IPS-18a (cell line): ENCODE measurements around the gene TTF2.
A peak's percentile ranks its signal among the peaks of the same experiment; 100 is the strongest.

Source experiments
- H3K27ac ChIP-seq: one replicate; pipeline ENCODE4 v1.5.1; 2013; ENCODE audit warnings: low read length
- H3K27me3 ChIP-seq: one replicate; pipeline ENCODE4 v1.6.1; 2013; ENCODE audit warnings: mild to moderate bottlenecking, low read length; ENCODE audit not compliant: control insufficient read depth, insufficient read depth
- H3K36me3 ChIP-seq: one replicate; pipeline ENCODE4 v1.6.1; 2013; ENCODE audit warnings: low read depth, low read length; ENCODE audit not compliant: control insufficient read depth
- H3K4me1 ChIP-seq: one replicate; pipeline ENCODE4 v1.6.1; 2013; ENCODE audit warnings: low read depth, low read length; ENCODE audit not compliant: control insufficient read depth
- H3K4me3 ChIP-seq: one replicate; pipeline ENCODE4 v1.5.1; 2013; ENCODE audit warnings: low read length
- H3K9ac ChIP-seq: one replicate; pipeline ENCODE4 v1.6.1; 2013; ENCODE audit warnings: mild to moderate bottlenecking, low read length, moderate library complexity
- H3K9me3 ChIP-seq: one replicate; pipeline ENCODE4 v1.6.1; 2013; ENCODE audit warnings: low read depth, low read length; ENCODE audit not compliant: control insufficient read depth

The TTF2 gene

GRCh38 chr1:117059678-117060440, at the start of gene TTF2:
Gene TTF2, plus strand, starts transcription at chr1:117060326. Its CDS starts 21 bp downstream, at chr1:117060347.
- no peaks in the 10 kb centered on the region for H3K27me3 ChIP-seq
- H3K9ac ChIP-seq, result peak within 1 kb of the TSS; percentile 97
- peaks cover 22% of the 10 kb centered on the region for H3K36me3 ChIP-seq
- H3K9me3 ChIP-seq, result no peaks in the 10 kb centered on the region
- H3K4me3 ChIP-seq, result peak within 1 kb of the TSS; percentile 94
- H3K4me1 ChIP-seq, result peaks cover 10% of the 10 kb centered on the region
- H3K27ac ChIP-seq, result peak within 1 kb of the TSS; percentile 98

GRCh38 chr1:117011334-117011733, 48.8 kb upstream of the TTF2 start:
- Histone ChIP-seq H3K9ac (no peak overlapping the region), H3K27ac (no peak overlapping the region), H3K4me1 (peaks cover 6% of the 10 kb centered on the region), H3K27me3 (no peaks in the 10 kb centered on the region), H3K4me3 (no peak overlapping the region), H3K9me3 (no peaks in the 10 kb centered on the region), H3K36me3 (no peaks in the 10 kb centered on the region)

DNA sequence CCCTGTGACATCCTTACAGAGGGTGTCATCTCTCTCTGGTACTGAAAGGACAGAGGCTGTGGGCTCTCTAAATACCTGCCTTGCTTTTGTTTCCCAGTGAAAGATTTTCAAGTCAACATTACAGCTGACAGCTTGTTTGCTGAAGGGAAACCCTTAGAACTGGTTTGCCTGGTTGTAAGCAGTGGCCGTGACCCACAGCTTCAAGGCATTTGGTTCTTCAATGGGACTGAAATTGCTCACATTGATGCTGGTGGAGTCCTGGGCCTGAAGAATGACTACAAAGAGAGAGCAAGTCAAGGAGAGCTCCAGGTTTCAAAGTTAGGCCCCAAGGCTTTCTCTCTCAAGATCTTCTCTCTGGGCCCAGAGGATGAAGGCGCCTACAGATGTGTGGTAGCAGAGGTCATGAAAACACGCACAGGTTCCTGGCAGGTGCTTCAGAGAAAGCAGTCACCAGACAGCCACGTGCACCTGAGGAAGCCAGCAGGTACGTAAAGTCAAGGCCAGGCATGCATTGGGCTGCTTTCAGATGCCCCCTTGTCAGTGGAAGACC, 46.7 kb upstream of the TTF2 start:
- no peak overlapping the region for H3K9ac ChIP-seq

DNA sequence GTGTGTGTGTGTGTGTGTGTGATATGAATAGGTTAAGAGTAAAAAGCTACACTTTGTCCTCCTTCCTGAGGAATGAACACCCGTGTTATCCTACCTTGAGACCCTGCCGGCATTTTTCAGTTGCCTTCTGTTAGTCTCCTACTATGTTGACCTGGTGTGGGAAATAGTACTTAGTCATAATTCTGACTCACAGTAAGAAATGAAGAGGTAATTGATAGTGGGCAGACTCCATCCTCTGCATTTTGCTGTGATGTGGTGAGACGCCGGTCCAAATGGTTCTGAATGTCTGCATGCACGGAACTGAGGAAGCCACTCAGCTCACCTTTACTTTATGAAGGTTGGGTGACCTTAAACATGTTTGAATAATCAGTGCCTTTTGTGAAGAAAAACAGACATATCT, 45.9 kb upstream of the TTF2 start:
- peaks cover 6% of the 10 kb centered on the region for H3K4me1 ChIP-seq
- H3K9me3 ChIP-seq, result no peaks in the 10 kb centered on the region
- H3K9ac ChIP-seq, result no peak overlapping the region
- H3K27ac ChIP-seq, result no peak overlapping the region
- no peak overlapping the region for H3K4me3 ChIP-seq
- no peaks in the 10 kb centered on the region for H3K27me3 ChIP-seq
- no peaks in the 10 kb centered on the region for H3K36me3 ChIP-seq

More for the DNA sequence above, 46.7 kb upstream of the TTF2 start:
- Histone ChIP-seq H3K9me3 (no peaks in the 10 kb centered on the region), H3K27ac (no peak overlapping the region), H3K36me3 (no peaks in the 10 kb centered on the region), H3K4me1 (peaks cover 6% of the 10 kb centered on the region), H3K27me3 (no peaks in the 10 kb centered on the region), H3K4me3 (no peak overlapping the region)

DNA sequence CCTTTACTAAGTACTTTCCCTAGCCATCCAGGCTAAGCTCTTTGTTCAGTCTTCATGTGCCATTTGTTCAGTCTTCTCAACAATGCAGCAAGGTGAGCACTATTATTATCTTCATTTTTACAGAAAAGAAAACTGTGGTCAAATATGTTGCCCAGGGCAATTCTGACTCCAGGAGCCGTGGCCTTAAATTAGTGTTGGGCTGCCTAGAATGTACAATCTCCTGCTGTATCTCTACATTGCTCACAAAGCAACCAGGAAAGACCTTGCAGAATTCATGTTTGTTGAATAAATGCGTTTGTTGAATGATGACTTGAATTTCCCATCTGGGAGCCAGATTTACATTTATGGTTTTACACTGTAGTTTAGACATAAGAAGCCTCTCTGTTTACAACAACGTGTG, 44.4 kb upstream of the TTF2 start:
- Histone ChIP-seq H3K27me3 (no peaks in the 10 kb centered on the region), H3K36me3 (no peaks in the 10 kb centered on the region), H3K27ac (no peak overlapping the region), H3K4me3 (no peak overlapping the region), H3K4me1 (peaks cover 6% of the 10 kb centered on the region), H3K9ac (no peak overlapping the region), H3K9me3 (no peaks in the 10 kb centered on the region)

GRCh38 chr1:117017062-117017461, 43.1 kb upstream of the TTF2 start:
- H3K4me3 ChIP-seq, result no peak overlapping the region
- no peak overlapping the region for H3K9ac ChIP-seq
- no peak overlapping the region for H3K27ac ChIP-seq
- H3K27me3 ChIP-seq, result no peaks in the 10 kb centered on the region
- H3K4me1 ChIP-seq, result peaks cover 6% of the 10 kb centered on the region
- no peaks in the 10 kb centered on the region for H3K36me3 ChIP-seq
- no peaks in the 10 kb centered on the region for H3K9me3 ChIP-seq

- Histone ChIP-seq H3K4me3 (no peak overlapping the region), H3K36me3 (no peaks in the 10 kb centered on the region), H3K27me3 (no peaks in the 10 kb centered on the region), H3K4me1 (peaks cover 6% of the 10 kb centered on the region), H3K27ac (no peak overlapping the region), H3K9ac (no peak overlapping the region), H3K9me3 (no peaks in the 10 kb centered on the region)
Observed at GRCh38 chr1:117017648-117018047, 42.5 kb upstream of the TTF2 start.

GRCh38 chr1:117020526-117021156, 39.5 kb upstream of the TTF2 start:
- Histone ChIP-seq H3K4me3 (no peak overlapping the region), H3K9me3 (no peaks in the 10 kb centered on the region)

GRCh38 chr1:117022114-117022513, 38.0 kb upstream of the TTF2 start:
- H3K9ac ChIP-seq, result no peak overlapping the region
- no peaks in the 10 kb centered on the region for H3K36me3 ChIP-seq
- H3K27me3 ChIP-seq, result no peaks in the 10 kb centered on the region
- H3K9me3 ChIP-seq, result no peaks in the 10 kb centered on the region
- H3K4me1 ChIP-seq, result no peaks in the 10 kb centered on the region
- no peak overlapping the region for H3K4me3 ChIP-seq
- no peak overlapping the region for H3K27ac ChIP-seq

More at GRCh38 chr1:117020526-117021156, 39.5 kb upstream of the TTF2 start:
- Histone ChIP-seq H3K9ac (no peak overlapping the region), H3K36me3 (no peaks in the 10 kb centered on the region), H3K4me1 (peaks cover 1% of the 10 kb centered on the region), H3K27ac (no peak overlapping the region), H3K27me3 (no peaks in the 10 kb centered on the region)

GRCh38 chr1:117025568-117025967, 34.6 kb upstream of the TTF2 start:
- H3K9ac ChIP-seq, result no peak overlapping the region
- H3K9me3 ChIP-seq, result no peaks in the 10 kb centered on the region
- H3K36me3 ChIP-seq, result no peaks in the 10 kb centered on the region
- no peaks in the 10 kb centered on the region for H3K4me1 ChIP-seq
- H3K27ac ChIP-seq, result no peak overlapping the region
- no peak overlapping the region for H3K4me3 ChIP-seq
- H3K27me3 ChIP-seq, result no peaks in the 10 kb centered on the region

DNA sequence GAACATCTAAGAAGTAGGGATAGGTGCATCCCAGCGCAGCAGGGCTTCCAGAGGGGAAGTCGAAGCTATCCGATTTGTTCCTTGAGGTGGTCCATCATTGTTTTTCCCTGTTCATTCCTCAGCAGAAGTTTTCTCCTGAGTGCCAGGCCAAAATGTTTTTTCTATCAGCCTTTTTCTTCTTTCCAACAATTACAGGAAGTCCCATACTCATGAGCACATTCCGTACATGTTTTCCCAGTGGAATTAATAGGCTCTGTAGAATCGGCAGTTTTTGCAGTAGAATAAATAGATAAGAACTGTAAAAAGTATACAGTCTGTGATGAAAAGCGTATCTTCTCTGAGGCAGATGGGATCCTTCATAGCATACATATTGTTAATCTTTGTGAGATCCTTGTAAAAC, 33.8 kb upstream of the TTF2 start:
- Histone ChIP-seq H3K27me3 (no peaks in the 10 kb centered on the region), H3K4me3 (no peak overlapping the region), H3K9me3 (no peaks in the 10 kb centered on the region), H3K36me3 (no peaks in the 10 kb centered on the region), H3K27ac (no peak overlapping the region), H3K9ac (no peak overlapping the region), H3K4me1 (no peaks in the 10 kb centered on the region)
